ENCODE measurements around the gene ZNF410.
"Not testable (repeated sequence)": the region's sequence is repeated elsewhere in the genome, so short reads cannot be mapped to it uniquely, and the experiment has no call there.

The ZNF410 gene

DNA sequence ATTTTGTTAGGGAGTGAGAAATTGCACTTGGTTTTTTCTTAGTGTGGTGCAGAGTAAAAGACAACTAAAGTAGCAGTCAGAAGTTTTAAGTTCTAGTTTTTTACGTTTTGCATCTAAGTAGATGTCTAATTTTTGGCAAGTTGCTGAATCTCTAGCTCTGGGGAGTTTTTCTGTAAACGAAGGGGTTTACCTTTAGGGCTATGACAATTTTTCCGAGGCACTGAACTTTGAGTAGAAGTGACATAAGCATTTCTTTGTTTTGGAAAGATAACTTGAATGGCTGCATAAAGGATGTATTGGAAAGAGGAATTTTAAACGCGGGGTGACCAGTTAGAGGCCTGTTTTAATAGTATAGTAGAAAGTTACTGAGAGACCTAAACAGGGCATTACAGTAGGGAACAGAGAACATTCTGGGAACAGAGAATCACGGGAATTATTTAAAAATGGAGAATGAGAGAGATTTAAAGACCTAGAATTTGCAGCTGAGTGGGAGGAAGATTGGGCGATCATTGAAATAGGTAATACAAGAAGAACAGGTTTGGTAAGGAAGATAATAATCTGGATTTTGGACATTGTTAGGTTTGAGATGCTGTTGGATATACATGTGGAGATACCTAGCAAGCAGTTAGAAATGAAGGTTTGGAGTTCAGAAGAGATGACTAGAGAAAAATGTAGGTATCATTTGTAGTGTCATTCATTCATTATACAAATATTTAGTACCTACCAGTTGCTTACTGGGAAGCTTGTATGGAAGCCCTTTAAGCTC, 1.2 kb downstream of the ZNF410 start:
- no peak for DNase-seq

DNA sequence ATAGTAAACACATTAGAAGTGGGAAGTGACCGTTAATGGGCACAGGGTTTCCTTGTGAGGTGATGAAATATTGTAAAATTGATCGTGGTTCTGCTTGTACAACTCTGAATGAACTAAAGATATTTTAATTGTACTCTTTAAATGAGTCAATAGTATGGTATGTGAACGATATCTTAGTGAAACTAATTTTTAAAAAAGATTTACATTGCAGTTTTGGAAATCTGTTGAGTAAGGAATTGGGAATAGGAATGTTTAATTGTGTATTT, 1.7 kb downstream of the ZNF410 start:
- DNase-seq: no peak

DNA sequence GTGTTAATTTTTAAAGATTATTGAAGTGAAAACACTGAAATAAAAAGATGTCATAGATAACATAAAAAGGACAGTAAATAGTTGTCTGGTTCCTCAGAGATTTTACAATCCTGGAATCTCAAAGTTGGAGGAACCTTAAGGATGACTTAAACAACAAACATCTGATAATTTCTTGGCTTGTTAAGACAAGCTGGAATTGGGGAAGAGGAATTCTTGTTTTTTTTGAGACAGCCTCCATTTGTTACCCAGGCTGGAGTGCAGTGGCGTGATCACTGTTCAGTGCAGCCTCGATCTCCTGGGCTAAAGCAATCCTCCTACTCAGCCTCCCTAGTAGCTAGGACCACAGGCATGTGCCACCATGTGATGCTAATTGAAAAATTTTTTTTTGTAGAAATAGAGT, 2.3 kb downstream of the ZNF410 start:
- no peak for DNase-seq

DNA sequence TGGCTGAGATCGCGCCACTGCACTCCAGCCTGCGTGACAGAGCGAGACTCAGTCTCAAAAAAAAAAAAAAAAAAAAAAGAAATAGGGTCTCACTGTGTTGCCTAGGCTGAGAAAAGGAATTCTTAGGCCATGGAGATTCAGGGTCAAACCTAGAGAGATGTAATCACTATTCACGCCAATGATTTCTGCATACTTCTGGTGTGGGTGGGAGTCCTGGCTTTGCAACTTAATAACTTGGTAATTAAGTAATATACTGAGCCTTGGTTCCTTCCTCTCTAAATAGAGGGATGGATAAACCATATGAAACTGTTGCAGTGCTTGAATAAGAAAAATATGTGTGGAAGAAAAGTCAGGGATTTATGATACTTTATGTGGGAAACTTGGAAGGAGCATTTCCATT, 2.7 kb downstream of the ZNF410 start:
- DNase-seq: no peak

- DNase-seq: not testable (repeated sequence)
These were observed 7.6 kb downstream of the ZNF410 start for GRCh38 chr14:73894180-73894687.

DNA sequence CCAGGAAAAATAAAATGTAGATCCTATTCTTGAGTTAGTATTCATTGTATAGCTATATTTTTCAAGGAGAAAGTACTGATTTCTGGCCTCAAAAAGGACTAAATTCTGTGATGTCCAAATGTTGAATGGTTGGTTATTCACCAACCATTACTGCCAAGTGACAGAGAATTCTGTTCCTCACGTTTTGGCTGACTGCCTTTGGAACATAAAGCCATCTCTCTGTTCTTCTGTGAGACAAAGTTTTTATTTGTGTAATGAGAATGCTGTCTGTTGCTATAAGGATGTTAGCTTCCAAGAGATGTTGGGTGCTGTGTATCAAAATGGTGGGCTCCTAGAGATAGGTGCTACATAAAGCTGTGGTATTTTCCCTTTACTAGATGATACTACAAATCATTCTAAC, 9.3 kb downstream of the ZNF410 start:
- no peak for DNase-seq

DNA sequence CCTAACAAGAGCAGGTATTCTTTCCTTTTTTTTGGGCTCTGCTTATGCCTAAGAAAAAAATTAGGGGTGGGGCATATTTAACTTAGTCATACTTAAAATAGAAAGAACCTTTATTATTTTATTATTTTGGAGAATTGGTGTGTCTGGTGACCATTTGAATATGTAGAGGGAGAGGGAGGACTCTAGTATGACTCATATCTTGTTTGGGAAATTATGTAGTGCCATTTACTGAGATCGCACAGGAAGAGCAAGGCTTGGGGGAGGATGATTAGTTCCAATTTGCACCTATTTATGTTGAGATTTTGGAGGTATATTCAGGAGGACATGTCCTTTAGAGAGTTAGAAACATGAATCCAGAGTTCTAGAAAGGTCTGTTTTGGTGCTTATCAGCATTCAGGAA, 9.9 kb downstream of the ZNF410 start:
- no peak for DNase-seq

- DNase-seq: no peak
These were observed 16.4 kb downstream of the ZNF410 start for GRCh38 chr14:73903028-73903427.

- DNase-seq: no peak
These were observed 23.0 kb downstream of the ZNF410 start for GRCh38 chr14:73909681-73910080.

- no peak for DNase-seq
These were observed 26.6 kb downstream of the ZNF410 start for GRCh38 chr14:73913256-73913655.

DNA sequence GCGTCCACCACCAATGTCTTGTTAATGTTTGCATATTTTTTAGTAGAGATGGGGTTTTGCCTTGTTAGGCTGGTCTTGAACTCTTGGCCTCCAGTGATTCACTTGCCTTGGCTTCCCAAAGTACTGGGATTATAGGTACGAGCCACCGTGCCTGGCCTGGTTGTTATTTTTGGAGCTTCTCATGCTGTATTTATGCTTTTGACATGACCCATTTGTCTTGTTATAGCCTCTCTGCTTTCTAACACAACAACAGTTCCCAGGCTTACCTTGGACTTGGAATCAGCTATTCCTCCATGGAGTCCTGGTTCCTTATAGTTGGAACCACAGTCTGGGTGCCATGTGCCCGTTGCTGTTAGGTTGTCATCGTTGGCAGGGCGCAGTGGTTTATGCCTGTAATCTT, 29.7 kb downstream of the ZNF410 start:
- no peak for DNase-seq

- DNase-seq: not testable (repeated sequence)
These were observed 32.8 kb downstream of the ZNF410 start for GRCh38 chr14:73919457-73919856.

DNA sequence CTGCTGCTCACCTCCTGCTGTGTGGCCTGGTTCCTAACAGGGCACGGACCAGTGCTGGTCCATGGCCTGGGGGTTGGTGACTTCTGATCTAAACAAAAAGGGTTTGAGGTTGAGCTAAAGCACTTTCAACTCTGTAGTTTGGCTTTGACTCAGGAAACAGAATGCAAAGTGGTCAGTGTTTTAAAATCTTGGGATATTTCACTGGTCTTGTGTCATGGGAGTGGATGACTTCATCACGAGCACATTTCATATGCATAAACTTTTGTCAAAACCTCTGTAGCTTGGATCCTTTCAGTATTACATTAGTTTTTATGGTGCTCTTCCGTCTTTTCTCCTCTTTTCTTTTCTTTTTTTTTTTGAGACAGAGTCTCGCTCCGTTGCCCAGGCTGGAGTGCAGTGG, 37.7 kb downstream of the ZNF410 start:
- no peak for DNase-seq

DNA sequence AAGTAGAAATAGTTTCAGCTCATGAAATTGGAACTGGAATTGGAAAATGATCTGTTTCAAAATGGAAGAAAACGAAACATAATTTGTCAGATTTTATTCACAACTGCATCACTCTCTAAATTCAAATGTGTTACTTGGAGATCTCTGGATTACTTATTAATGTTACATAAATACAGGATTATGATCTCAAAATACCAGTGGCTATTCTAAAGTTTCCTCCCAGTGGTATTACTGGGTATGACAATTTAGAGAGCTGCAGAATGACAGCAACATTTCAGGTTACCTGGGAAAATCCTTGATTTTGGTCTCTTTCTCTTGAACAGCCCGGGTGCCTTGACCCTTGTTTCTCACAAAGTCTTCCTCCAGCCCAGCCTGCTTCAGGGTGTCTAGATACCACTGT, 49.0 kb downstream of the ZNF410 start:
- no peak for DNase-seq

DNA sequence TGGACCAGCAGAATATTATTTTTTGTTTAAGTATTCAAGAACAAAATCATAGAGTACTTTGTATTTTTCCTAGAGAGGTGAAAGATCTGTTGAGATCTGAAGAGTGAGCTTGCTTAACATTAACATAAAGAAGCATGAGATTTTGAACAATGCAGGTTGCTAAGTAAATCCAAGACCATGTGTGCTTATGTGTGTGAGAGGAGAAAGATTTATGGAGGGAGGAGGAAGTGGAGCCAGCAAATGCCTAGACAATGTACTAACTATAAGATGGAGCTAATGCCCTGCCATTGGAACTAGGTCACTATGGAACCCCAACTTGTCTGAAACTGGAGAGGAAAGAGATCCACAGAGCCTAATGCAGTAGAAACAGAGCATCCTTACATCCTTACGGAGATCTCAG, 49.9 kb downstream of the ZNF410 start:
- DNase-seq: no peak

- DNase-seq: no peak
These were observed 50.4 kb downstream of the ZNF410 start for GRCh38 chr14:73937012-73937411.

DNA sequence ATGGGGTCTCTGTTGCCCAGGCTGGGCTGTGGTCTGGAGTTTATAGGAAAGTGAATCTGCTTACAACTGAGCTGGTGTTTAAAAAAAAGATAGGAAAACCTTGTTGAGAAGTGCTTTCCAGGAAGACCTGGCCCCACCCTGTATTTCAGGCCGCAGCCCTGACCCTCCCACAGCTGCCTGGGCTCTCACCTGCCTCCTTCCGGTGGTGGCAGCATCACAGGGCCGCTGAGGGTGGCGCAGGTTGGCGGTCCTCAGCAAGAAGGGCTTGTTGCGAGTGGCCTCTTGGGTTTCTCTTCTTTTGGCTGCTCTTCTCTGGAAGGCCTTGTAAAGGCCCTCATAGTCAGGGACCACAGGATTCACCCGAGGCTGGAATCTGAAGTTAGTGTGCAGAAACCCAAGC, 55.5 kb downstream of the ZNF410 start:
- no peak for DNase-seq

DNA sequence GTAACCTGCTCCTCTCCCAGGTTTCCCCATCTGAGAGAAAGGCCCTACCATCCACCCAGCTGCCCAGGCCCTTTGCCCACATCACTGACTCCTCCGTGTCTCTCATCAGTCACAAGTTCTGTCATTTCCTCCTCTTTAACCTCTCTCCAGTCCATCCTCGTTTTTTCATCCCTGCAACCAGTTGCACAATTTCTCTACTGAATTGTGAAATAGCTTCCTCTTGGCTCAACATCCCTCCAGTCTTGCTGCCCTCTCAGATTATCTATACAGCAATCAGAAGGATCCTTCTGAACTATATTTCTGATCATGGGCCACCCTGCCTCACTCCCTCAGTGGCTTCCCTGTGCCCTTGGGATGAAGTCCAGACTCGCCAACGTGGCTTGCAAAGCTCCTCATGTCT, 56.4 kb downstream of the ZNF410 start:
- DNase-seq: no peak

DNA sequence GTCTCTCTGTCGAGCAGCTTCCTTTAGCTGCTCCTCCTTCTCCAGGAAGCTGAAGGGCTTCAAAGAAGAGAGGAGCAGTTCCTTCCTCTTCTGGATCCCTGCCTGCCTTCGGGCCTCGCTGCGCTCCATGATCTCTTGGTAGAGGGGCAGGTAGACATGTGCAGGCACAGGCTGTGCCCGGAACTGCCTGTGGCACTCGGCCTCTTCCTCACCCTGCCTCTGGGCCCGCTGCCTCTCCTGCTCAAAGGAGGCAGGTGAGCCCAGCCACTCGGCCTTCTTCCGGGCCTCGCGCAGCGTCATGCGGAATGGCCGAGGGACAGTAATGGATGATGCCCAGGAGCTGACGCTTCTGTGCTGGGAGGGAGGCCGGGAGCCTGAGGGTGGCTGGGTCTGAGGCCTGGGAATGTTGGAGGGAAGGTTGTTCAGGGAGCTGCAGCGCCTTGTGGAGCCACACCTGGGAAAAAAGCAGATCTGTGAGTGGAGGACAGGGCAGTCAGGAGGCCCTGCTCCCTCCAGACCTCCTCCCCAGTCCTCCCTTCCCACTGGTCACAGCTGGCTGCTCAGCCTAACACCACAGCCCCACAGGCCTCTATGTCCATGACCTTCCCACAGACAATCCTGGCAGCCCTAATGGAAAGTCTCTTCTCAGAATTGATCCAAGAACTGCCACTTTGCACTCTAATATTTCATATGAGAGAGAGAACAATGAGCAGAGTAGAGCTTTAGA, 57.9 kb downstream of the ZNF410 start:
- no peak for DNase-seq

DNA sequence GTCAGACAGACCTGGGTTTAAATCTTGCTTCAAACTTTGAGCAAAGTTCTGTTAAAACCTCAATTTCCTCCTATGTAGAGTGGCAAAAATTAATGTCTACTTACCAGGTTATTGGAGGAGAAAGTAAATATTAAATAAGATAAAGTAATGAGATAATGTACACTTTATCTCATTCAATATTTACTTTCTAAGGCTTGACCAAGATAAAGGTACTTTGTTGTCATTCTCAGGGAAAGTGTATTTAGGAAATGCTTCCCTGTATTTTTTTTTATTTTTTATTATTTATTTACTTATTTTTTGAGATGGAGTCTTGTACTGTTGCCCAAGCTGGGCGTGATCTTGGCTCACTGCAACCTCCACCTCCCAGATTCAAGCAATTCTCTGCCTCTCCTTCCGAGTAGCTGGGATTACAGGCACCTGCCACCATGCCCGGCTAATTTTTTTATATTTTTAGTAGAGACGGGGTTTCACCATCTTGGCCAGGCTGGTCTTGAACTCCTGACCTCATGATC, 58.6 kb downstream of the ZNF410 start:
- DNase-seq: no peak

GRCh38 chr14:73949752-73950734, 63.4 kb downstream of the ZNF410 start, which contains the start of the genes COQ6 and FAM161B:
COQ6 (plus strand) TSS chr14:73950302; CDS start chr14:73950333, 31 bp downstream.
FAM161B (minus strand) TSS chr14:73950094; CDS start chr14:73950026, 68 bp downstream.
- DNase-seq: peak; percentile 97

- no peak for DNase-seq
These were observed 67.1 kb downstream of the ZNF410 start for GRCh38 chr14:73953731-73954130.

DNA sequence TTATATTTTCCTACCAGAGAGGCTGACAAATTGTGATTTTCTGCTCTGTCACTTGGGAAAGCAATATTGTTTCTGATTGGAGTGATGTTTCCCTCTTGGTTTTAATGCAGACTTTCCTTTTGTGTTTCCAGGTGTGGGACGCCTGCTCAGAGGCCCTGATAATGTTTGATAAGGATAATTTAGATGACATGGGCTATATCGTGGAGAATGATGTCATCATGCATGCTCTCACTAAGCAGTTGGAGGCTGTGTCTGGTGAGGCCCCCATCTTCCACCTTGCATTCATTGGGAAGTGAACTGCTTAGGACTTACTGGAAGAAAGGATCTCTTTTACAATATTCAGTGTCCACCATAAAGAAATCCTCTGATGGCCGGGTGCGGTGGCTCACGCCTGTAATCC, 69.0 kb downstream of the ZNF410 start:
- no peak for DNase-seq
